Measurements from ENCODE around the gene SLC10A4.
"Not testable (repeated sequence)": the region's sequence is repeated elsewhere in the genome, so short reads cannot be mapped to it uniquely, and the experiment has no call there.

SLC10A4 gene, protein sequence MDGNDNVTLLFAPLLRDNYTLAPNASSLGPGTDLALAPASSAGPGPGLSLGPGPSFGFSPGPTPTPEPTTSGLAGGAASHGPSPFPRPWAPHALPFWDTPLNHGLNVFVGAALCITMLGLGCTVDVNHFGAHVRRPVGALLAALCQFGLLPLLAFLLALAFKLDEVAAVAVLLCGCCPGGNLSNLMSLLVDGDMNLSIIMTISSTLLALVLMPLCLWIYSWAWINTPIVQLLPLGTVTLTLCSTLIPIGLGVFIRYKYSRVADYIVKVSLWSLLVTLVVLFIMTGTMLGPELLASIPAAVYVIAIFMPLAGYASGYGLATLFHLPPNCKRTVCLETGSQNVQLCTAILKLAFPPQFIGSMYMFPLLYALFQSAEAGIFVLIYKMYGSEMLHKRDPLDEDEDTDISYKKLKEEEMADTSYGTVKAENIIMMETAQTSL

DNA sequence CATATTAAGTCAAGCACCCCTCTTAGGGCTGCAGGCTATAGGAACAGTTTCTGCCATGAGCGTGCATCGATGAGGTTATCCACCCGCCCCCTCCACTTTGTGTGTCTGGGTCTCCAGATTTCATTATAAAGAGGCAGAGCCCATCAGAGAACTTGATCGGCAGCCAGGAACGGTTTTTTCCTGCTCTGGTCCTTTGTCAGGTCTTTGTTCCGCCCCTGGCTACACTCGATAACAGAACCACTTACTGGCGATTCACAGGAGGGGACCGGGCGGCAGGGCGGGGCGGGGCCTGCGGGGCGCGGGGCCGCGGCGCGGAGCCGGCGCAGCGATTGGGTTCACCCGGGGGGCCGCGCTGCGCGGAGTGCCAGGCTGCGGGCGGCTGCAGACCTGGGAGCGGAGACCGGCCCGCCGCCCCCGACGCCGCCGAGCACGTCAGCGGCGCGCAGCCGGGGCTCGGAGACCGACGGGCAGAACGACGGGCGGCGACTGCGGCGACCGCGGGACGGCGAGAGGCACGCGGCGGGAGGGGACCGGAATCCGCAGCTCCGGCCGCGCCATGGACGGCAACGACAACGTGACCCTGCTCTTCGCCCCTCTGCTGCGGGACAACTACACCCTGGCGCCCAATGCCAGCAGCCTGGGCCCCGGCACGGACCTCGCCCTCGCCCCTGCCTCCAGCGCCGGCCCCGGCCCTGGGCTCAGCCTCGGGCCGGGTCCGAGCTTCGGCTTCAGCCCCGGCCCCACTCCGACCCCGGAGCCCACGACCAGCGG is at the start of gene SLC10A4:
TSS of gene SLC10A4 (plus strand) at position 338 of the 771 bp plus-strand sequence. CDS start at position 557, 219 bp downstream.
- DNase-seq (ENCODE audit: low spot score): no peak

DNA sequence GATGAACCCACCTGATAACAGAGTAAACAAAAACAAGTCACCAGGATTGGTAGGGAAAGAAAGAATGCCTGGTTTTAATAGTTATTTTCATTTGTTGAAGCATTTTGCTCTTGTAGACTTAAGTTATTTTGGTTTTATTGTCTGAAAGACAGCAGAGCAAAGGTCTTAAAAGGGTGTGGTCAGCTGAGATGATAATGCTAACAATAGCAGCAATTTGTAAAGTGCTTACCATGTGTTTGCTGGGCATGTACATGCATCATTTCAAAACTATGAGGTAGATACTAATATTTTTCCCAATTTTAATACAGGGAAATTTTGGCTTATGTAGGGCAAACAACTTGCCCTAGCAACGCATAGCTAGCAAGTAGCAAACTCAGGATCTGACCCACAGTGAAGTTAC is 46.8 kb upstream of the SLC10A4 start:
- no peak for DNase-seq (ENCODE audit: low spot score)

DNA sequence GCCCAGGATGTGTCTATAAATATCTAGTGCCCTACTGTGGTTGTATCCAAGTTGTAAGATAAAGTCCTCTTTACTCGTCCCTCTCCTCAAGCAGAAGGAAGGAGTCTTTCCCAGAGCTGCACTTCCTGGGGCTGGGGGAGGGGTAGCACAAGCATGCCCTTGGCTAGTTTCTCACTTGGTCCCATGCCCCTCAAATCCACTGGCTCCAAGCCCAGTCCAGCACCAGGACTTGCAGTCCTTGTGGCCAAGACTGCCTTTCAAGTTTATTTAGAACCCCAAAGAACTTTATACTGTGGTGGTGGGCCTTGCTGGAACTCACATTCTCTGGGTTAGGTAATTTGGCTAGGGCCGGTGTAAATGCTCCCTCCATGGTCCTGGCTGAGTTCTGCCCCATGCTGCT is 43.2 kb upstream of the SLC10A4 start:
- DNase-seq (ENCODE audit: low spot score): peak; percentile 42

DNA sequence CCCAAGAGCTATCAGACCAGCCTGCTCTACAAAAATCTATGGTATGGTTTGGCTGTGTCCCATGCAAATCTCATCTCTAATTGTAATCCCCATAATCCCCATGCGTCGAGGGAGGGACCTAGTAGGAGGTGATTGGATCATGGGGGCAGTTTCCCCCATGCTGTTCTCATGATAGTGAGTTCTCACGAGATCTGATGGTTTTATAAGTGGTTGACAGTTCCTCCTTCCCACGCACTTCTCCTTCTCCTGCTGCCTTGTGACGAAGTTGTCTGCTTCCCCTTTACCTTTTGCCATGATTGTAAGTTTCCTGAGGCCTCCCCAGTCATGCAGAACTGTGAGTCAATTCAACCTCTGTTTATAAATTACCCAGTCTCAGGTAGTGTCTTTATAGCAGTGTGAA is 42.2 kb upstream of the SLC10A4 start:
- DNase-seq (ENCODE audit: low spot score): not testable (repeated sequence)

DNA sequence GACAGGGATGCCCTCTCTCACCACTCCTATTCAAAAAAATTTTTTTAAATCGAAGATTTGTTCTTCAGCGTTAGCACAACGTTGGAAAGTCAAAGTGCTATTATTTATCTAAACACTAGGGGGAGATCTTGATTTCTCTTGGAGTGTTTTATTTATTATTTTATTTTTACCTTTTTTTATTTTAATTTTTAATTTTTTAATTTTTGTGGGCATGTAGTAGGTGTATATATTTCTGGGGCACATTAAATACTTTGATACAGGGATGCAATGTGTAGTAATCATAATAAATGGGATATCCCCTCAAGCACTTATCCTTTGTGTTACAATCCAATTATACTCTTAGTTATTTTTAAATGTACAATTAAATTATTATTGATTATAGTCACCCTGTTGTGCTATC is 37.4 kb upstream of the SLC10A4 start:
- peak; percentile 6 for DNase-seq (ENCODE audit: low spot score)

DNA sequence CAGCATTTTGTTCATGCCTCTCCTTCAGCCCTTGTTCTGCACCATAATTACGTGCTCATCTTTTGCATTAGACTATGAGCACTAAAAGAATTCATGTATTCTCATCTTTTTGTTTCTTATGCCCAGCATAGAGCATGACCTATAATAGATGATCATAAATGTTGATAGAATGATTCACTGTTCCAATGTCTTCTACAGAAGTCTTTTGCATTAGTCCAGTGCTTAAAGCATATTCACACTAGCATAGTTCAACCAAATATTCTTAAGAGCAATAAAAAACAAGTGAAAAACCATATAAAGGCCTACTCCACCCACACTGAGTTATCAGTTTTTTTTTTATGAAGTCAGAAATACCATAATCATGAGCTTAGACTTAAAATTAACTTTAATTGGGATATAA is 36.5 kb upstream of the SLC10A4 start:
- no peak for DNase-seq (ENCODE audit: low spot score)

DNA sequence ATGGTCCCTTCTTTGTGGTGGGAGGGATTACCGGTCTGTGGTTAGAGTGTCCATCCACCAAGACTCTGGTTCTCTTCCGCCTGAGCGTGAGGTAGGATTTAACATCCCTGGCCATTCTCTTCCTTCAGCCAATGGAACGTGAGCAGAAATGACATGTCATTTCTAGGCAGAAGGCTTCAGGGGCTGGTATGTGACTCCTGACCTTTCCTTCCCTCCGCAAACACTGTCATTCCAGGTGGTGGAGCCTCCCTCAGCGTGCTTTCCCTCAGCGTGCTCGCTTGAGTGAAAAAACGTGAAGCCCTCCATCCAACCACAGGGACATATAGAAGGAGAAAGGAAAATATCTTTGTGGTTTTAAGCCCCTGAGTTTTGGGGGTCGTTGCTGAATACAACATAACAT is 34.0 kb upstream of the SLC10A4 start:
- no peak for DNase-seq (ENCODE audit: low spot score)

DNA sequence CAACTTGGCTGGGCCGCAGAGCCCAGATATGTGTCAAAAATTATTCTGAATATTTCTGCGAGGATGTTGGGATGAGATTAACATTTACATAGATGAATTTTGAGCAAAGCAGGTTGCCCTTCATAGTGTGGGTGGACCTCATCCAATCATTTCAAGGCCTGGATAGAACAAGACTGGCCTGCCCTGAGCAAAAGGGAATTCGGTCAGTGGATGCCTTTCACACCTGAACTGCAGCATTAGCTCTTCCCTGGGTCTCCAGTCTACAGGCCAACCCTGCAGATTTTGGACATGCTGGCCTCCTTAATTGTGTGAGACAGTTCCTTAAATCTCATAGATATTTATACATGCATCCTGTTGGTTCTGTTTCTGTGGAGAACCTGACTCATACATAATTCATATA is 32.4 kb upstream of the SLC10A4 start:
- DNase-seq (ENCODE audit: low spot score): no peak

DNA sequence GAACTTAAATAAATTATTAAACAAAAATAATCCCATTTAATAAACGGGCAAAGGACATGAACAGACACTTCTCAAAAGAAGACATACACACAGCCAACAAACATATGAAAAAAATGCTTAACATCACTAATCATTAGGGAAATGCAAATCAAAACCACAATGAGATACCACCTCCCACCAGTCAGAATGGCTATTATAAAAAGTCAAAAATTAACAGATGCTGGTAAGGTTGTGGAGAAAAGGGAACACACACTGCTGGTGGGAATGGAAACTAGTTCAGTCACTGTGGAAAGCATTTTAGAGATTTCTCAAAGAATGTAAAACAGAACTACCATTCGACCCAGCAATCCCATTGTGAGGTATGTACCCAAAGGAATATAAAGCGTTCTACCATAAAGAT is 31.5 kb upstream of the SLC10A4 start:
- not testable (repeated sequence) for DNase-seq (ENCODE audit: low spot score)

DNA sequence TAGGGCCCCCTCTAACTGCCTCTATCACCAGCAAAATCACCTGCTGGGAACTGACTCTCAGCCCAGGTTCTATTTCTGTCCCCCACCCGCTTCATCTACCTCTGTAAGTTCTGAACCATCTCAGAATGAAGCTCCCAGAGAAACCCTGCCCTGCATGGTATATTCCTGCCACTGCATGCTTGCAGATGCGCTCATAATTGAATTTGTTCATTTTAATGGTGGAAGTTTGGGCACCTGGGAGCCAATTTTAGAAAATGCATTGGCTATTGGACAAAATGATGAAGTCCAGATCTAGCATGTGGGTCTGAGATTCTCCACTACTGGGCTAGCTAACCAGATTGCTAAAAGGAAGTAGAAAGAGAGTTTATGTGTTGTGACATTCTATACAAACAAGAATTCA is 28.6 kb upstream of the SLC10A4 start:
- no peak for DNase-seq (ENCODE audit: low spot score)

DNA sequence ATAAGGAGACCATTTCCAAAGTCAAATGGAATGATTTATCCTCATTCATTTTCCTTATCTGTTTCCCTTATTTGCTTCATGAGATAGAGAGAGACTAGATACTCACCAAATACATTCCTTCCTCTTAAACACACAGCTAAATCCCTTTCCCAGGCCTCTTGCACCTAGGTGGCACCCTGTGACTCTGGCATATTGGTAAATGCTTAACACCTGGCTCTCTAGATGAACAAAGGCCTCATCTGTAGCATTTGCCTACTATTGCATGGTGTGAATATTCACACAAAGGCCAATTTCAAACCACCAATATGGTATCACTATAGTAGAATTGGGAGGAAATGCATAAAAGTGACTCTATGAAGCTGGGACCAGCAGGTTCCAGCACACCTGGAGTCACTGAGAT is 22.1 kb upstream of the SLC10A4 start:
- DNase-seq (ENCODE audit: low spot score): no peak

DNA sequence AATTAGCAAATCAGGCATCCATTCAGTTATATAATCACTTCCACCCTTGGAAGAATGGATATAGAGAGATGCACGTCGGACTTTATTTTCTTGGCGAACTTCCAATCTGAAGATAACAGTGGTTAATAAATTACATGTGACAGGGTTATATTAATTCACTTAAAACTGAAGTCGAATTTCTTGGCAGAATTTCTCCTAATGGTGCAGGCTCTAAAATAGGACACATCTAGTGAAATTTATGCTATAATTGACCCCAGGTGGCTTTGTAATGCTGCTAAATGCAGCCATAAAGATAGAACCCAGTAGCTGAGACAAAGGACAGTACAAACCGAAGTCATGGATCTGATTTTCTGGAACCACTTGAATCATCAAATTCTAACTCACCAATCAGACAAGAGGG is 20.8 kb upstream of the SLC10A4 start:
- DNase-seq (ENCODE audit: low spot score): no peak

DNA sequence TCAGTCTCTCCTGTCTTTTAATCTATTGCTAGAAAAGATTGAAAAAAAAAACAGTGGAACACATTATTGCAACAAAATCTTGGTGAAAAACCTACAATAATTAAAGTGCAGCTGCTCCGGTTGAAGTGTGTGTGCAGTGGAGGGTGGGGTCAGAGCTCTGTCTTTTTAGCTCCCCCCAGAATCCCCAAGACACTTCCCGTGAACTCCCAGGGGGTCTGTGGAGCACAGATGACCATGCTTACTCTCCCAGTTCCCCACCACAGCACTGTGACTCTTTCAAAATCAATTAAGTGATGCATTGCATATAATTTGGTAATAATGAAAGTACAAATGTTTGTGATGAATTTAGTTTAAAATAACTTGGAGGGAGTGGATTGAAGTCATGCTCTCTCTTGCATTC is 15.7 kb upstream of the SLC10A4 start:
- DNase-seq (ENCODE audit: low spot score): no peak

DNA sequence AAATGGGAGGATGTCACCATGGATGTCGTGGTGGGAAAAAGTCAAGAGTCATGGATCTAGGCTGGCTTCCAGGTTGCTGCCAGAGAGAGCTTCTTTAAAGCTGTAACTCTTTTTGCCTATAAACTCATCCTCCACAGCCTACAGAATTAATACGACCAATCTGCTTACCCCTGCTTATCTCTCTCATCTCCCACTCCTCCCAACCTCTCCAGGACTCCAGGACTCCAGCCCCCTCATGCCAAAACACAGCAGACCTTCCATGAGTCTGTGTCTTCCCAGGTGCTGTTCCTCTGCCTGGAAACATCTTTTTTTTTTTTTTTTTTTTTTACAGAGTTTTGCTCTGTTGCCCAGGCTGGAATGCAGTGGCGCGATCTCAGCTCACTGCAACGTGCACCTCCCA is 15.3 kb upstream of the SLC10A4 start:
- no peak for DNase-seq (ENCODE audit: low spot score)

DNA sequence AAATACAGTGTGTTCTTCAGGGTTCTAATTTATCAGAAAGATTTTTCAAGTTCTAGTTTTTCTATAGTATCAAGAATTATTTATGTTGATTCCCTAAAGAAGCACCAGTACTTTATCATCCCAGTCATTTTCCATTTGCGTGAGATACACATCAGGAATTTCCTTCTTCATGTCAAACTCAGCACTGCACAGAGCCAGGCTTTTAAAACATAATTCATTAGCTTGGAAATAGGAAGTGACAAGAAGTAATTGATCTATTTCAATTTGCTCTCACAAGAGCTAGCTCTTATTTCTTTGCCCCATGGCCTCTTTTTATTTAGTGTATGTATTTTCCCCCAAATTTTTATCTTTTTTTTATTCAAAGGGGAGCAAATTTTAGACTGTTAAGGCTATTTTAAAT is 13.0 kb upstream of the SLC10A4 start:
- DNase-seq (ENCODE audit: low spot score): no peak

DNA sequence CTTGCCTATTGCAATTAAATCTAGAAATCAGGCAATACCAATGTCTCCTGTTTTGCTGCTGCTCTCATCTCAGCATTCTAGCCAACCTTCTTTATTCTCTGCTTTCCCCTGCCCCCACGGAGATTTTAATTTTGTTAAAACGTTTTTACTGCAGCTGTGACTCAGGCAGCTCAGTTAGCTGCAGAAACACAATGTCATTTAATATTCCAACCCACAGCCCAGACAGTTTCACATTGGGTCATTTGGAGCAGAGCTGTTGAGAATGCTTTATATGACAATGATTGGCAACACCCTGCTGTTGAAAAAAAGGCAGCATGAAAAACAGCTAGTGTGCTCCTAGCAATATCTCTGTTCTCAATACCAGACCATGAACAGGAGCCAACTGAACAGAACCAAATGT is 12.6 kb upstream of the SLC10A4 start:
- peak; percentile 77 for DNase-seq (ENCODE audit: low spot score)

DNA sequence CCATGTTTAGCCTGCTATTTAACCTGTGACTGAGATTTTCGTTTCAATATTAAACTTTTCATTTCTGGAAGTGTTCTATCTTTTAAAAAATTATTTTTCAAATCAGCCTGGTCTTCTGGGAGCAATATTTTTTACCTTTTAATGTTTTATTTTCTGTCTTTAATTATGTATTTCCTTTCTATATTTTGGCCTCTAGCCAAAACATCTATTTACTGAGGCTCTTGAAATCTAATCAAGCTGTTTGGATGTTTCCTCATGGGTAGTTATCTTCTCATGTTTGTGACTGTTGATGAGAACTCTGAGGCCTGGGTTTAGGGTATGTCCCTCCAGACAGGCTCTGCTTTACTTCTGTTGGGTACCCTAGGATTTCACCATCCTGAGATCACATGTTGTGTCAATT is 10.3 kb upstream of the SLC10A4 start:
- DNase-seq (ENCODE audit: low spot score): no peak

DNA sequence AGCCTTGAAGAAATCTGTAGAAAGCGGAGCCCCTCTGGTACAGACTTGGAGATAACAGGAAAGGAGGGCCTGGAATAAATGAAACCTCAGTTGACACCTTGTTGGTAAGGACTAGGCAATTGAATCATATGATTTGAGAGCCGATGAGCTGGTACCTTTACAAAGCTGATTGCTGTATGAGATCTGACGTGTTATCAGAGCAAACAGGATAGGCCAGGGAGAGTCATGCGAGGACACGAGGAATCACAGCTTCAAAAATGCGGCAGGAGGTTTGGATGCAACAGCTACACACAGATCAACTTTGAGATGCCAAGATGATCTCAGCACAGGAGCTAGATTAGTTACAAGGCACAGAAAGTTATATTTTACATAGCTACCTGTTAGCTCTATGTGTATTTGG is 7.4 kb upstream of the SLC10A4 start:
- no peak for DNase-seq (ENCODE audit: low spot score)

DNA sequence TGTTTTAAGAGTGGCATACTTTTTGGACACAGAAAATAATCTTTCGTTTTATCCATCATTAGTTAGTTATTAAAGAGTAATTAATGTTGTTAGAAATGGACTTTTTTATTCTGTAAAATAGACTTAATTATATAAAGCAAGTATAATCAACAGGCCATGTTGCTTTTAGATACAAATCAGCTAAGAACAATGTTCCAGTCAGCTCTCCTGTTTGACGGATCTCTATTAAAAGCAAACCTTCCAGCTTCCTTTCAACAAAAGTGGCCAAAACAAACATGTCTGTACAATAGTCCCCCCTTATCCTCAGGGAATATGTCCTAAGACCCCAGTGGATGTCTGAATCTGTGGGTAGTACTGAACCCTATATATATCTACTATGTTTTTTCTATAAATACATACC is 4.9 kb upstream of the SLC10A4 start:
- no peak for DNase-seq (ENCODE audit: low spot score)

DNA sequence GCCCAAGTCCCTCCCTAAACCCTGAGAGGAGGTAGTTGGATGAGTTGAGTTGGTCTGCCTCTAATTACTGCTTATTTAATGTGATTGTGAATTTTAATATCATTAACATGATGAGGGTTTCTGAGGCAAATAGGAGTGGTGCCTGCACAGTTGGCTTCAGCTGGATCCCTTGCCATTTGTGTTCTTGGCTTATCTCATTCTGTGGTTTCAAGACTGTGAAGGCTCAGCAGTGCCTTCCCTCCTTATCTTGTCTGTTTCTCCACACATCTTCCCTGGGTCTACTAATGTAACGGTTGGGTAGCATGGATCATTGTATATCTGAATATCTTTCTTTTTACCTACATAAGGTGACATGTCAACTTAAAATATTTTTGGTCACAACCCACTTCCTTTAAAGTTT is 1.6 kb upstream of the SLC10A4 start:
- no peak for DNase-seq (ENCODE audit: low spot score)

DNA sequence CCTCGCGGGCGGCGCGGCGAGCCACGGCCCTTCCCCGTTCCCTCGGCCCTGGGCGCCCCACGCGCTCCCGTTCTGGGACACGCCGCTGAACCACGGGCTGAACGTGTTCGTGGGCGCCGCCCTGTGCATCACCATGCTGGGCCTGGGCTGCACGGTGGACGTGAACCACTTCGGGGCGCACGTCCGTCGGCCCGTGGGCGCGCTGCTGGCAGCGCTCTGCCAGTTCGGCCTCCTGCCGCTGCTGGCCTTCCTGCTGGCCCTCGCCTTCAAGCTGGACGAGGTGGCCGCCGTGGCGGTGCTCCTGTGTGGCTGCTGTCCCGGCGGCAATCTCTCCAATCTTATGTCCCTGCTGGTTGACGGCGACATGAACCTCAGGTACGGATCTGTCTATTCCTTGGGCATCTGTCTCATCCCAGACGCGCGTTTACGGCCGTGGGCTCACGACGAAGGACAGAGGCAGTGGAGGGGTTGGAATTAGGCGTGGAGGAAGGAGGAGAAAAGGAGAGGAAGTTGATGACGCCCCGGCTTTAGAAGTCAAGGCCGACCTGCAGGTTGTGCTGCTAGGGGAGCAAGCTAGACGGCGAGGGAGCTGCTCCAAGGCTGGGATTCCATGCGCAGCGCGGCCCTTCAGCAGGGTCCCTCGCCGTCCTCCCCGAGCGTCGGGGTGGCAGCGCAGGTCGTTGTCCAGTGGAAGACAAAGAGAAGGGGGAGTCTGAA is 792 bp downstream of the SLC10A4 start:
- no peak for DNase-seq (ENCODE audit: low spot score)

DNA sequence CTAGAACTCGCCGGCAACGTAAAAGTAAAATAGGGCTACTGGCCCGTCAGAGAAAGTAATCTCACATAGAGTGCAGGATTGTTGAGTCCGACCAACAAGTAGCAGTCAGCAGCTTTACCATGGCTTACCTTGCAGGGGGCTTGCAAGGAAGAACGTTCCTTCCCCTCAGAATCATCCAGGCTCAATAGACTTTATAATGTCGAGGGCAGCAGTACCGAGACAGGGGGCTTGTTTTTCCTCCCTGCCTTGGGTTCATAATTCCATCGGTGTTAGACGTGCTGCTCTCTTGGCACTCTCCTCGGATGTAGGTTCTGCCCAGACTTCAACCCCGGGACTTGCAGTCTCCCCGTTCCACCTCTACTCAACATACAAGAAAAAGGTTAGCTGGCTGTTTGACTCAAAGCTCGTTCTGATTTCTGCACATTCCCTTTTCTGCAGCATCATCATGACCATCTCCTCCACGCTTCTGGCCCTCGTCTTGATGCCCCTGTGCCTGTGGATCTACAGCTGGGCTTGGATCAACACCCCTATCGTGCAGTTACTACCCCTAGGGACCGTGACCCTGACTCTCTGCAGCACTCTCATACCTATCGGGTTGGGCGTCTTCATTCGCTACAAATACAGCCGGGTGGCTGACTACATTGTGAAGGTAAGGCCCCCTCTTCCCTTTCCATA is 1.5 kb downstream of the SLC10A4 start:
- no peak for DNase-seq (ENCODE audit: low spot score)
